Measurements from ENCODE around the gene LOXL3. TPM values are rescaled to one million over a fixed set of nuclear protein-coding genes. Genes with fewer than 3 reads are reported as not detected.

Gene LOXL3
- total RNA-seq, 2 experiments from 2014 or later: 0.21 to 0.98 TPM

DNA sequence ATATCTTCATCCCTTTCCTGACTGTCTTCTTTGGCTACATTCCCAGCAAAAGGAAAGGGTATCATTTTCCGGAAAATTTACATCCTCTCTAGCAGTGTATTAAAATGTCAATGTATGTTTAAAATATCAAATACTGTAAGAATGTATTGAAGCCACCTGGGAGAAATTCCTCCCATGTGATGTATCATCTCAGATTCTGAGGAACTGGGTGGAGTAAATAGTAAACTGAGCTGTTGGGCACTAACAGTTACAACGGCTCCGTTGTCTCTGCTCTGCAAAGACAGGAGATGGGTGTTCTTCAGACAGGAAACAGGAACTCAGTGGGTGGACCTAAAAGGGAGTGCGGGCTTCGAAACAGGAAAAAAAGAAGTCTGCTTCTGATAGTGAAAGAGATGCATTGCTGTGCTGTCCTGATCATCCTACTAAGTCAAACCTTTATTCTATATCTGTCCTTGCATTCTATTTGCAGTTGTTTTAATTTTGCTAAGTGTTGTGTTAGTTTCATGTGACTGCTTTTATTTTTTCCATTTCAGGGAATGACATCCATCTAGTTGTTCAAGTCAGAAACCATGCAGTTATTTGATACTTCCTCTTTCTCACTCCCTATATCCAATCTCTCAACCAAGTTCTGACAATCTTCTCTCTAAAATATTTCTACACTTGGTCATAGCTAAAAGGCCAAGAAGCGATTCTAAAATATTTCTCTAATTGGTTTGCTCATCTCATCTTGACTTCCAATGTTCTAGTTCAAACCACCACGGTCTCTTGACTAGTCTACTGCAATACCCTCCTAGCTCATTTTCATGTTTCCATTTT lies 20.2 kb upstream of the LOXL3 start:
- Histone ChIP-seq H2AFZ (ENCODE audit: low read length) (peak overlapping the region; percentile 65), H3K4me1 (ENCODE audit: insufficient read depth, low read length, poor library complexity, severe bottlenecking) (peaks cover 28% of the 10 kb centered on the region), H3K9me3 (ENCODE audit: low read length) (no peaks in the 10 kb centered on the region), H3K79me2 (ENCODE audit: insufficient read depth, low read depth, low read length) (no peaks in the 10 kb centered on the region), H4K20me1 (ENCODE audit: insufficient read depth, low read length) (no peaks in the 10 kb centered on the region), H3K4me2 (ENCODE audit: low read length) (peak overlapping the region; percentile 38), H3K36me3 (ENCODE audit: insufficient read depth, low read length) (no peaks in the 10 kb centered on the region), H3K27ac (ENCODE audit: low read depth, low read length, poor library complexity, severe bottlenecking) (no peak overlapping the region), H3K9me2 (ENCODE audit: insufficient read depth, low read length) (no peaks in the 10 kb centered on the region), H3K4me3 (ENCODE audit: low read depth, low read length, poor library complexity, severe bottlenecking) (no peak overlapping the region)
- TF ChIP-seq, protein P1, sequence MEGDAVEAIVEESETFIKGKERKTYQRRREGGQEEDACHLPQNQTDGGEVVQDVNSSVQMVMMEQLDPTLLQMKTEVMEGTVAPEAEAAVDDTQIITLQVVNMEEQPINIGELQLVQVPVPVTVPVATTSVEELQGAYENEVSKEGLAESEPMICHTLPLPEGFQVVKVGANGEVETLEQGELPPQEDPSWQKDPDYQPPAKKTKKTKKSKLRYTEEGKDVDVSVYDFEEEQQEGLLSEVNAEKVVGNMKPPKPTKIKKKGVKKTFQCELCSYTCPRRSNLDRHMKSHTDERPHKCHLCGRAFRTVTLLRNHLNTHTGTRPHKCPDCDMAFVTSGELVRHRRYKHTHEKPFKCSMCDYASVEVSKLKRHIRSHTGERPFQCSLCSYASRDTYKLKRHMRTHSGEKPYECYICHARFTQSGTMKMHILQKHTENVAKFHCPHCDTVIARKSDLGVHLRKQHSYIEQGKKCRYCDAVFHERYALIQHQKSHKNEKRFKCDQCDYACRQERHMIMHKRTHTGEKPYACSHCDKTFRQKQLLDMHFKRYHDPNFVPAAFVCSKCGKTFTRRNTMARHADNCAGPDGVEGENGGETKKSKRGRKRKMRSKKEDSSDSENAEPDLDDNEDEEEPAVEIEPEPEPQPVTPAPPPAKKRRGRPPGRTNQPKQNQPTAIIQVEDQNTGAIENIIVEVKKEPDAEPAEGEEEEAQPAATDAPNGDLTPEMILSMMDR (conservative IDR thresholded peaks at IDR 0.05; ENCODE audit: low read length): no peak
- no peak for TF ChIP-seq EZH2phosphoT487 (IDR thresholded peaks at IDR 0.05; ENCODE audit: borderline replicate concordance, low read depth, low read length)
- POLR2A ChIA-PET: interaction anchor here (0.7 to 1.2 kb wide), 7 partner anchors 9 to 276 kb away, joined by 3 to 5 read pairs (median 4); partner anchors contain the start of genes CCDC142 and TTC31
- CTCF ChIA-PET (ENCODE audit: unreplicated experiment): no interaction called here
- no TSS peak for BruUV-seq (replicated peaks)
- peak; percentile 33 for DNase-seq (ENCODE audit: low spot score)
- intact Hi-C loops (cut with micrococcal nuclease; ENCODE audit: unreplicated experiment): no loop called here

DNA sequence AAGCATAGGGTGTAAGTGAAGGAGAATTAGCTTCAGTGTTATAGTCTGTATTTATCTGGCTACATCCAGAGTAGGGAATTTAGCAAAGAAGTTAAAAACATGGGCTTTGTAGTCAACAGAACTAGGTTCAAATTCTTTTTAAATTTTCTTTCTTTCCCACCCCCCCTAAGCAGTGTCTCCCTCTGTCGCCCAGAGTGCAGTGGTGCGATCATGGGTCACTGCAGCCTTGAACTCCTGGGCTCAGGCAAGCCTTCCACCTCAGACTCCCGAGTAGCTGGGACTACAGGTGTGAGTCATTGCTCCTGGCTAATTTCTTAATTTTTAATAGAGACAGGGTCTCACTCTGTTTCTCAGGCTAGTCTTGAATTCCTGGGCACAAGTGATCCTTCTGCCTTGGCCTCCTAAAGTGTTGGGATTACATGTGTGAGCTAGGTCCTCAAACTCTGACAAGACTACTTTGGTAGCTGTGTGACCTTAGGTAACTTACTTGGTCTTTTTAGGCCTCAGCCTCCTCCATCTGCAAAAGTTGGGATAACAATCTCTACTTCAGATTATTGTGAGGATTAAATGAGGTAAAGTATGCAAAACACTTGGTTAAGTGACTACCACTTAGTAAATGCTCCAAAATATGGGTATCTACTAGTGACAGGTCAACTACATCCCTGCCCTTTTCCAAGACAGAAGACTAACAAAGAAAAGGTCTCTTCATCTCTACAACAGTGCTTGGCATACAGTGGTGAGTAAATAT lies 18.6 kb upstream of the LOXL3 start:
- ChIA-PET POLR2A (interaction anchor here (0.7 to 1.3 kb wide), 2 partner anchors 11 to 13 kb away, joined by 3 to 4 read pairs; no protein-coding TSS in a partner anchor), CTCF (ENCODE audit: unreplicated experiment) (no interaction called here)
- Histone ChIP-seq H3K4me3 (ENCODE audit: low read depth, low read length, poor library complexity, severe bottlenecking) (no peak overlapping the region), H3K4me2 (ENCODE audit: low read length) (no peak overlapping the region), H3K9me3 (ENCODE audit: low read length) (no peaks in the 10 kb centered on the region), H3K36me3 (ENCODE audit: insufficient read depth, low read length) (no peaks in the 10 kb centered on the region), H3K9me2 (ENCODE audit: insufficient read depth, low read length) (no peaks in the 10 kb centered on the region), H3K27ac (ENCODE audit: low read depth, low read length, poor library complexity, severe bottlenecking) (no peak overlapping the region), H3K4me1 (ENCODE audit: insufficient read depth, low read length, poor library complexity, severe bottlenecking) (peaks cover 23% of the 10 kb centered on the region), H4K20me1 (ENCODE audit: insufficient read depth, low read length) (no peaks in the 10 kb centered on the region), H2AFZ (ENCODE audit: low read length) (peak overlapping the region; percentile 39; the same call in 1 of the 2 replicates), H3K79me2 (ENCODE audit: insufficient read depth, low read depth, low read length) (no peaks in the 10 kb centered on the region)
- no TSS peak for BruUV-seq (replicated peaks)
- no peak for DNase-seq (ENCODE audit: low spot score)
- no peak for TF ChIP-seq EZH2phosphoT487 (IDR thresholded peaks at IDR 0.05; ENCODE audit: borderline replicate concordance, low read depth, low read length)
- TF ChIP-seq, protein P1 (conservative IDR thresholded peaks at IDR 0.05; ENCODE audit: low read length): peak; percentile 65
- intact Hi-C loops (cut with micrococcal nuclease; ENCODE audit: unreplicated experiment): no loop called here
